Breast epithelium (tissue), 3 donors: ENCODE data around the gene CPSF4.

ENCODE experiments used
- POLR2A ChIP-seq: fragments of 450-650 bp; IDR thresholded peaks from one replicate; pipeline ENCODE4 v1.6.1; 2016; ENCODE audit warnings: antibody characterized with exemption, mild to moderate bottlenecking, moderate library complexity
- POLR2AphosphoS5 ChIP-seq, 3 donors: sonication (generic); formaldehyde crosslinking; IDR thresholded peaks; one replicate each; pipeline ENCODE4 v1.6.1; 2017; ENCODE audit warnings: antibody characterized with exemption in 3 of 3
- TF ChIP-seq, protein P1 (sequence below), 3 donors: fragments of 450-650 bp; IDR thresholded peaks; one replicate each; pipeline ENCODE4 v1.5.1; 2016 to 2017; ENCODE audit warnings: antibody characterized with exemption in 3 of 3, mild to moderate bottlenecking in 3 of 3, moderate library complexity in 3 of 3

DNA sequence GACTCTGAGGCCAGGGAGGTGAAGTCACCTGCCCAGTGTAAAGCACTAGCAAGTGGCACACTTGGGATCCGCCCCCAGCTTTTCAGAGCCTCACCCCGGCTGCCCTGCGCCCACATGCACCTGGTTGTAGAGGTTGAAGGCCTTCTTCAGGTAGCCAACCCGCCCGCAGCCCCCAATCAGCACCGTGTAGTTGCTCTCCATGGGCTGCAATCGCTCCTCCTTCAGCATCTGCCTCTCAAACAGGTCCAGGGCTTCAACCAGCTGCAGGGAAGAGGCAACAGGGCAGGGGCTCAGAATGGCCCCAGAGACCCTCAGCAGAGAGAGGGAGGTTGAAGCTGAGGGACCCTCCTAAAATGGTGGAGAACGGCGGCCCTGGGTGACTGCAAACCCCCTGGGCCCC lies 5.6 kb upstream of the CPSF4 start:
- TF ChIP-seq, protein P1, sequence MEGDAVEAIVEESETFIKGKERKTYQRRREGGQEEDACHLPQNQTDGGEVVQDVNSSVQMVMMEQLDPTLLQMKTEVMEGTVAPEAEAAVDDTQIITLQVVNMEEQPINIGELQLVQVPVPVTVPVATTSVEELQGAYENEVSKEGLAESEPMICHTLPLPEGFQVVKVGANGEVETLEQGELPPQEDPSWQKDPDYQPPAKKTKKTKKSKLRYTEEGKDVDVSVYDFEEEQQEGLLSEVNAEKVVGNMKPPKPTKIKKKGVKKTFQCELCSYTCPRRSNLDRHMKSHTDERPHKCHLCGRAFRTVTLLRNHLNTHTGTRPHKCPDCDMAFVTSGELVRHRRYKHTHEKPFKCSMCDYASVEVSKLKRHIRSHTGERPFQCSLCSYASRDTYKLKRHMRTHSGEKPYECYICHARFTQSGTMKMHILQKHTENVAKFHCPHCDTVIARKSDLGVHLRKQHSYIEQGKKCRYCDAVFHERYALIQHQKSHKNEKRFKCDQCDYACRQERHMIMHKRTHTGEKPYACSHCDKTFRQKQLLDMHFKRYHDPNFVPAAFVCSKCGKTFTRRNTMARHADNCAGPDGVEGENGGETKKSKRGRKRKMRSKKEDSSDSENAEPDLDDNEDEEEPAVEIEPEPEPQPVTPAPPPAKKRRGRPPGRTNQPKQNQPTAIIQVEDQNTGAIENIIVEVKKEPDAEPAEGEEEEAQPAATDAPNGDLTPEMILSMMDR (IDR thresholded peaks at IDR 0.05) = no peak
- TF ChIP-seq POLR2A (no peak), POLR2AphosphoS5 (IDR thresholded peaks at IDR 0.05) (no peak)
